Esophagus squamous epithelium (tissue), 5 donors: ENCODE results near the gene CCDC15. TPM values are rescaled to one million over a fixed set of nuclear protein-coding genes. Genes with fewer than 3 reads are reported as not detected.

Source experiments
- DNase-seq: peaks from one replicate; lab custom pipeline; 2025; lab: John Stamatoyannopoulos, UW
- H3K27ac ChIP-seq, 4 donors: fragments of 200-600 bp; sonication (generic); one replicate each; pipeline ENCODE4 v1.5.1; 2016 to 2019; ENCODE audit warnings: mild to moderate bottlenecking in 1 of 4
- H3K27me3 ChIP-seq, 4 donors: fragments of 200-600 bp; sonication (generic); 1 replicate in 3 of 4; 2 replicates in 1 of 4; pipeline versions ENCODE4 v1.5.1 to v1.6.0; 2017 to 2021; ENCODE audit warnings: antibody characterized with exemption in 1 of 4
- H3K36me3 ChIP-seq, 3 donors: fragments of 200-600 bp; sonication (generic); one replicate each; pipeline ENCODE4 v1.5.1; 2016 to 2019
- H3K4me1 ChIP-seq, 3 donors: fragments of 200-600 bp; sonication (generic); one replicate each; pipeline ENCODE4 v1.5.1; 2017 to 2019
- H3K4me3 ChIP-seq, 4 donors: fragments of 200-600 bp; sonication (generic); 1 replicate in 3 of 4; 2 replicates in 1 of 4; pipeline ENCODE4 v1.5.1; 2016 to 2019; ENCODE audit warnings: mild to moderate bottlenecking in 2 of 4, moderate library complexity in 1 of 4
- H3K9me3 ChIP-seq, 3 donors: fragments of 200-600 bp; sonication (generic); one replicate each; pipeline ENCODE4 v1.5.1; 2016 to 2019
- POLR2A ChIP-seq, 4 donors: fragments of 450-650 bp; IDR thresholded peaks; one replicate each; pipeline ENCODE4 v1.6.1; 2017; ENCODE audit warnings: antibody characterized with exemption in 4 of 4, mild to moderate bottlenecking in 4 of 4, moderate library complexity in 3 of 4
- WGBS, 2 donors: methylation state at CpG; one replicate each; pipeline ENCODE4 v1.1.5; 2018; 5-methylcytosine and 5-hydroxymethylcytosine counted together
- intact Hi-C: fragments of 100-400 bp; cut with DNase I; formaldehyde crosslinking; loops from one replicate; pipeline ENCODE4 v1.15.0; 2022
- total RNA-seq, 4 donors: library from RNA; depleted of rRNA; stranded (reverse); fragments of >200 nt; gene quantifications; one replicate each; pipeline ENCODE4 v1.1.0, GENCODE V29; 2016
- TF ChIP-seq, protein P1 (sequence below), 6 experiments: fragments of 450-650 bp in 4 of 6; fragments of 200-600 bp in 2 of 6; sonication (generic) in 2 of 6; IDR thresholded peaks; one replicate each; pipeline ENCODE4 v1.5.1; 2016 to 2019; ENCODE audit warnings: antibody characterized with exemption in 6 of 6, mild to moderate bottlenecking in 4 of 6, moderate library complexity in 4 of 6
- donor health status: DM: yes; HTN: yes; CAD: no.

CCDC15 gene
- total RNA-seq, 4 donors from 2014 or later: 2.0 to 3.2 (median 2.9) TPM

- no peak for DNase-seq
- Histone ChIP-seq H3K4me1 (peaks cover 0 to 11% (median 2%) of the 10 kb centered on the region in 3 donors), H3K9me3 (no peaks in the 10 kb centered on the region), H3K27me3 (peaks cover 0 to 38% (median 0%) of the 10 kb centered on the region in 4 donors), H3K36me3 (no peaks in the 10 kb centered on the region), H3K4me3 (no peak overlapping the region), H3K27ac (no peak overlapping the region)
- TF ChIP-seq, protein P1, sequence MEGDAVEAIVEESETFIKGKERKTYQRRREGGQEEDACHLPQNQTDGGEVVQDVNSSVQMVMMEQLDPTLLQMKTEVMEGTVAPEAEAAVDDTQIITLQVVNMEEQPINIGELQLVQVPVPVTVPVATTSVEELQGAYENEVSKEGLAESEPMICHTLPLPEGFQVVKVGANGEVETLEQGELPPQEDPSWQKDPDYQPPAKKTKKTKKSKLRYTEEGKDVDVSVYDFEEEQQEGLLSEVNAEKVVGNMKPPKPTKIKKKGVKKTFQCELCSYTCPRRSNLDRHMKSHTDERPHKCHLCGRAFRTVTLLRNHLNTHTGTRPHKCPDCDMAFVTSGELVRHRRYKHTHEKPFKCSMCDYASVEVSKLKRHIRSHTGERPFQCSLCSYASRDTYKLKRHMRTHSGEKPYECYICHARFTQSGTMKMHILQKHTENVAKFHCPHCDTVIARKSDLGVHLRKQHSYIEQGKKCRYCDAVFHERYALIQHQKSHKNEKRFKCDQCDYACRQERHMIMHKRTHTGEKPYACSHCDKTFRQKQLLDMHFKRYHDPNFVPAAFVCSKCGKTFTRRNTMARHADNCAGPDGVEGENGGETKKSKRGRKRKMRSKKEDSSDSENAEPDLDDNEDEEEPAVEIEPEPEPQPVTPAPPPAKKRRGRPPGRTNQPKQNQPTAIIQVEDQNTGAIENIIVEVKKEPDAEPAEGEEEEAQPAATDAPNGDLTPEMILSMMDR (IDR thresholded peaks at IDR 0.05): no peak
- no peak for TF ChIP-seq POLR2A (IDR thresholded peaks at IDR 0.05)
- intact Hi-C loops: no loop called here
These were observed 30.7 kb upstream of the CCDC15 start for GRCh38 chr11:124923296-124923695.

- Histone ChIP-seq H3K36me3 (no peaks in the 10 kb centered on the region), H3K27me3 (no peaks in the 10 kb centered on the region), H3K9me3 (no peaks in the 10 kb centered on the region), H3K4me3 (no peak overlapping the region), H3K27ac (no peak overlapping the region), H3K4me1 (no peaks in the 10 kb centered on the region)
- TF ChIP-seq, protein P1 (IDR thresholded peaks at IDR 0.05): no peak
- TF ChIP-seq POLR2A (IDR thresholded peaks at IDR 0.05): no peak
- no peak for DNase-seq
- intact Hi-C loops: no loop called here
- 35 to 49% methylated on average over 4 of the region's 4 CpGs for WGBS, 2 donors
These were observed 24.9 kb upstream of the CCDC15 start for GRCh38 chr11:124928942-124929665.

DNA sequence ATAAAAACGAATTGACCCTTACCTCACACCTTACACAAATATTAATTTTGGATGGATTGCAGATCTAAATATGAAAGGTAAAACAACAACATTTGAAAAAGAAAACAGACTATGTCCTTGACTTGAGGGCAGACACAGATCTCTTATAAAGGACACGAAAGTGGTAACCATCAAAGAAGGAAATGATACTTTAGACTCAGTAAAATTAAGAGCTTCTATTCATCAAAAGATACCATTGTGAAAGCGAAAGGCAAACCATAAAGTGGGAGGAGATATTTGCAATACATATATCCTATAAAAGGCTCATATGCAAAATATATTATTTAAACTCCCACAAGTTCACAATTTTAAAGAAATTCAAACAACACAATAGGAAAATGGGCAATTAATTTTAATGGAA lies 23.2 kb upstream of the CCDC15 start:
- 47 to 58% methylated on average over 3 of the region's 3 CpGs for WGBS, 2 donors
- DNase-seq: no peak
- H3K4me1 ChIP-seq: no peaks in the 10 kb centered on the region
- H3K27ac ChIP-seq: no peak overlapping the region
- H3K36me3 ChIP-seq: no peaks in the 10 kb centered on the region
- H3K27me3 ChIP-seq: peaks cover 0 to 16% (median 0%) of the 10 kb centered on the region in 4 donors
- H3K4me3 ChIP-seq: no peak overlapping the region
- no peaks in the 10 kb centered on the region for H3K9me3 ChIP-seq
- TF ChIP-seq POLR2A (IDR thresholded peaks at IDR 0.05): no peak
- TF ChIP-seq, protein P1 (IDR thresholded peaks at IDR 0.05): no peak
- intact Hi-C loops: no loop called here

DNA sequence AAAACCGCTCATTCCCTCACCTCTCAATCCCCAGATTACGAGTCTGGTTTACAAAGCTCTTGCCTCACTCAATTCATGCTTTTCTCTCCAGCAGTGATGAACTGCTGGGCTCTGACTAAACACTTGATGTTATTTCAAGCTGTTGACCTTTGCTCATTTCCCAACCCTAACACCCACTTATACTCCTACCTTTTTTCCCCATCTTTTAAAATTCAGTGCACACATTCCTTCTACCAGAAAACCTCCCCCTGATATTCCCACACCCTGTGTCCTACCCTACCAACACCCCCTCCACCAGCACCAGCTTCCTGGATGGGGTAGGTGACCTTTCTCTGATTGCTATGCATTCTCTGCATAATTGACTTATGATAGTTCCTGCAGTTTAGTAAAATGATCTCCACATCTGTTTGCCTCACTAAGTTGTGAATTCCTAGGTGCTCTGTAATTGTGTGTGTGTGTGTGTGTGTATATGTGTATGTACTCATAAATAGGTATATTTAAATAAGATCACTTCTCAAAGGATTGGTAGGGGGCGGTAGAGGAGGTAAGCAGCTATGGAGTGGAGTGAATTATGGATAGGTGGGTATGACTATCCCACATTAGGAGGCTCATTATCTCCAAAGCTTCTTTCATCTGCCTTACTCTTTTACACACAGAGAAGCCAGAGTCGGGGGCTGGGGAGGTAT lies 19.0 kb upstream of the CCDC15 start:
- H3K4me3 ChIP-seq: no peak overlapping the region
- H3K36me3 ChIP-seq: no peaks in the 10 kb centered on the region
- WGBS, 2 donors: 65 to 72% methylated on average over 3 to 4 of the region's 4 CpGs
- H3K9me3 ChIP-seq: no peaks in the 10 kb centered on the region
- H3K4me1 ChIP-seq: no peaks in the 10 kb centered on the region
- DNase-seq: no peak
- intact Hi-C loops: no loop called here
- H3K27ac ChIP-seq: no peak overlapping the region
- peaks cover 0 to 31% (median 0%) of the 10 kb centered on the region in 4 donors for H3K27me3 ChIP-seq
- TF ChIP-seq, protein P1 (IDR thresholded peaks at IDR 0.05): no peak
- TF ChIP-seq POLR2A (IDR thresholded peaks at IDR 0.05): no peak
